Measurements from ENCODE around the gene CHD1.

- TF ChIP-seq EZH2 (IDR thresholded peaks at IDR 0.05) (no peak), POLR2AphosphoS5 (IDR thresholded peaks at IDR 0.05; ENCODE audit: borderline replicate concordance, low read depth, low read length) (no peak)
Measured at GRCh38 chr5:98916540-98916939, 12.3 kb downstream of the CHD1 start.

All from SK-N-MC (cell line).